SU-DHL-6 (cell line): ENCODE measurements around the gene ERICH4.

ENCODE experiments used
- CTCF ChIP-seq: fragments of 200-600 bp; sonication (generic); IDR thresholded peaks from one replicate; pipeline ENCODE4 v1.5.1; 2017; ENCODE audit warnings: antibody characterized with exemption, mild to moderate bottlenecking, low read length, moderate library complexity; ENCODE audit not compliant: insufficient read depth, poor library complexity, severe bottlenecking
- EZH2phosphoT487 ChIP-seq: fragments of 200-600 bp; sonication (generic), shearing (Covaris generic); conservative IDR thresholded peaks from 2 replicates; pipeline ENCODE4 v1.6.1; 2018; ENCODE audit warnings: mild to moderate bottlenecking, antibody characterized with exemption, low read length, moderate library complexity, mixed read lengths

GRCh38 chr19:41445575-41445974, 2.6 kb downstream of the ERICH4 start:
- TF ChIP-seq CTCF: no peak
- TF ChIP-seq EZH2phosphoT487: no peak
